ENCODE data around the gene ABHD8.

- TF ChIP-seq CTCF (IDR thresholded peaks at IDR 0.05) (no peak), POLR2A (IDR thresholded peaks at IDR 0.05) (peak in 1 of 2 donors; percentile 79)
These were observed 31.5 kb upstream of the ABHD8 start, which contains the start of gene ANO8 for GRCh38 chr19:17334414-17335409.

All from adrenal gland (tissue), 5 donors.